Hepatocyte (in vitro differentiated cells): ENCODE data around the gene CEP19.

ENCODE experiments used
- EZH2 ChIP-seq: fragments of 200-600 bp; sonication (generic); IDR thresholded peaks from 2 replicates; pipeline ENCODE4 v1.6.1; 2016; ENCODE audit warnings: antibody characterized with exemption, mild to moderate bottlenecking, borderline replicate concordance
- EZH2phosphoT487 ChIP-seq: fragments of 200-600 bp; sonication (generic); IDR thresholded peaks from one replicate; pipeline ENCODE4 v1.6.1; 2018; ENCODE audit warnings: antibody characterized with exemption, mild to moderate bottlenecking, low read depth, moderate library complexity; ENCODE audit not compliant: unreplicated experiment, severe bottlenecking
- TF ChIP-seq, protein P1 (sequence below): fragments of 200-600 bp; sonication (generic); IDR thresholded peaks from 2 replicates; pipeline ENCODE4 v1.5.1; 2016; ENCODE audit warnings: antibody characterized with exemption, mild to moderate bottlenecking; ENCODE audit not compliant: poor library complexity

DNA sequence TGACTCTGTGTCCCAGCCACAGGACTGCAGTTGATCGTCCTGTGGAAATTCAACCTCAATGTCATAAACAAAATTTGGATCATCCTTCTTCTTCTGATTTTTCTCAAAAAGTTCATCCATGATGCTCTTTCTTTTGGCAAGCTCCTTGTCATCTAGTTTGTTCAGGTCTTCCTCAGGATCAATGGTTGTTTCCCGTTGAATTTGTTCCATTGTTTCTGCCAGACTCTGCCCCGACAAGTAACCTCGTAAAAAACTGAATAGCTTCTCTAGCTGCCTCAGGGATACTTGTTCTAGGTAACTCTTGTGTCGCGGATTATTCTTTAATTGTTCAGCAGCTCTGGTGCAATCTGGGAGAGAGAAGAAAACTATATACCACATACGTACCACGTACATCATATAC lies 4.5 kb downstream of the CEP19 start:
- TF ChIP-seq, protein P1, sequence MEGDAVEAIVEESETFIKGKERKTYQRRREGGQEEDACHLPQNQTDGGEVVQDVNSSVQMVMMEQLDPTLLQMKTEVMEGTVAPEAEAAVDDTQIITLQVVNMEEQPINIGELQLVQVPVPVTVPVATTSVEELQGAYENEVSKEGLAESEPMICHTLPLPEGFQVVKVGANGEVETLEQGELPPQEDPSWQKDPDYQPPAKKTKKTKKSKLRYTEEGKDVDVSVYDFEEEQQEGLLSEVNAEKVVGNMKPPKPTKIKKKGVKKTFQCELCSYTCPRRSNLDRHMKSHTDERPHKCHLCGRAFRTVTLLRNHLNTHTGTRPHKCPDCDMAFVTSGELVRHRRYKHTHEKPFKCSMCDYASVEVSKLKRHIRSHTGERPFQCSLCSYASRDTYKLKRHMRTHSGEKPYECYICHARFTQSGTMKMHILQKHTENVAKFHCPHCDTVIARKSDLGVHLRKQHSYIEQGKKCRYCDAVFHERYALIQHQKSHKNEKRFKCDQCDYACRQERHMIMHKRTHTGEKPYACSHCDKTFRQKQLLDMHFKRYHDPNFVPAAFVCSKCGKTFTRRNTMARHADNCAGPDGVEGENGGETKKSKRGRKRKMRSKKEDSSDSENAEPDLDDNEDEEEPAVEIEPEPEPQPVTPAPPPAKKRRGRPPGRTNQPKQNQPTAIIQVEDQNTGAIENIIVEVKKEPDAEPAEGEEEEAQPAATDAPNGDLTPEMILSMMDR = no peak
- TF ChIP-seq EZH2 (no peak), EZH2phosphoT487 (no peak)
